HG03521 (cell line): ENCODE measurements around the gene ANKRD11.
"Not testable (repeated sequence)": the region's sequence is repeated elsewhere in the genome, so short reads cannot be mapped to it uniquely, and the experiment has no call there.

Experiments
- ATAC-seq: cut with Tn5 transposase; IDR thresholded peaks from one replicate; pipeline ENCODE4 v1.9.1; 2021; ENCODE audit warnings: mild to moderate bottlenecking, moderate library complexity; ENCODE audit not compliant: unreplicated experiment

The ANKRD11 gene

GRCh38 chr16:89389504-89390223 lies 100.7 kb downstream of the ANKRD11 start:
- ATAC-seq, result not testable (repeated sequence)

DNA sequence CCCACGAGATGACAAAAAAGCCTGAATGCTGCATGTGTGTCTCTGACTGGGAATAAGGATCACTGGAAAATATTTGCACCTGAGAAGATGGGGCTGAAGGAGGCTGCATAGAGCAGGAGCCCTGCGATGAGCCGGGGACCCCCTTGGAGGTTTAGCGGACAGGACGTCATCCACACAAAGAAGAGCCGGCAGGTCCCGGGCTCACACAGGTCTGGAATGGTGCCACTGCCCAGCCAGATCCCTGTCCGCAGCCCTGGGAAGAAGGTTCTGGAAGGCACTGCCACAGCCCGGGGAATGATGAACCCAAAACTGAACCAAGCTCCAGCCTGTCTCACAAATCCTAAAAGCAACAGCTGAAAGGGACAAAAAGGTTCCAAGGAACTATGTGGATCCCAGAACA lies 101.8 kb downstream of the ANKRD11 start:
- no peak for ATAC-seq

GRCh38 chr16:89386306-89387185 lies 103.8 kb downstream of the ANKRD11 start:
- no peak for ATAC-seq

GRCh38 chr16:89385712-89386111 lies 104.6 kb downstream of the ANKRD11 start:
- no peak for ATAC-seq

GRCh38 chr16:89384282-89384681 lies 106.1 kb downstream of the ANKRD11 start:
- no peak for ATAC-seq

DNA sequence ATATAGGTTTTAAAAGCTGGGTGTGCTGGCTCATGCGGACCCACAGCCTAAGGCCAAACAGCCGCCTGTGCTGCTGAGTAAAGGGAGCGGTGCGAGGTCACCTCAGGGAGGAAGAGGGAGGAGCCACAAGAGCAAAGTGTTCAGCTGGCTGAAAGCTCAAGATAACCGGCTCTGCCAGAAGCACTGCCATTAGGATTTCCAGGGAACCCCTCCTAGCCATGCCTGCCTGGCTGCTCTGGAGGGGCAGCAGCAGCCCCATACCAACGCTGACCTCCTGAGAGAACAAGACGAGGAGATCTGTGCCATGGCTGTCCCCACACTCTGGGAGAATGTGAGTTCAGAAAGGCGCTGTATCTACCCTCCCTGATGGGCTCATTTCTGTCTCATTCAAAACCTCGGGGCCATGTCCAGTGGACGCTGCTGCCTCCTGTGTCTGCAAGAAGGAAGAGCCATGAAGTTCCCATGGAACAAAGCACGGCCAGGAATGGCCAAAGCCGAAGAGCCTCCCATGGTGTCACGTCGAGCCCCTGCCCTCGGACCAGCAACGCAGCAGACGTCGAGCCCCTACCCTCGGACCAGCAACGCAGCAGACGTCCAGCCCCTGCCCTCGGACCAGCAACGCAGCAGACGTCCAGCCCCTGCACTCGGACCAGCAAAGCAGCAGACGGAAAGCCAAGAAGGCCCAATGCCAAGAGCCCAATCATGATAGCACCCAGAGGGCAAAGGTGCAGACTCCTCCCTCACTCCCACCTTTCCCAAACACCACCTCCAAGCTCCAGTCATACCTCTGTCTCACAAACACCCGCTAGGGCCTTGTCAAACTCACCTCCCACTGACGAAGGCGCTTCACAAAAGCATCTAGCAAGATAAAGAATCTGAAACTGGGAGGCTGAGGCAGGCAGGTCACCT lies 107.0 kb downstream of the ANKRD11 start:
- no peak for ATAC-seq

- ATAC-seq, result not testable (repeated sequence)
Measured at GRCh38 chr16:89382555-89382954, 107.8 kb downstream of the ANKRD11 start.

DNA sequence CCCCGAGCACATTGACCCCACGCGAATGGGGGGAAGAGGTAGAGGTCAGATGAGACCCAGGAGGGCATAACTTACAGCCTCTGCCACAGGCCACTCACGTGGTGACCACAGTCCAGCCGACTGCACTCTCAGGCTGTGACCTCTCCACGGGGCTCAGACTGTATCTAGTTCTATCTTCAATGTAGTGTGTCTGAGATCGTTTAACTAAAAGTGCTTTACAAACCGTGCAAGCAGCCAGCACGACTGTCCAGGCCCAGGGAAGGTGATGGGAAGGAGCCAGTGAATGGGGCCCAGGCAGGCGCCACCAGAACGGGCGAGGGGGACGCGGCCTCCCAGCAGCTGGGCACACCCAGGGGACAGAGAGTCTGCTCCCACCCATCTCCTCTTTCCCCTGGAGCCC lies 108.6 kb downstream of the ANKRD11 start:
- no peak for ATAC-seq

GRCh38 chr16:89380681-89381080 lies 109.7 kb downstream of the ANKRD11 start:
- ATAC-seq, result no peak

GRCh38 chr16:89378947-89379771 lies 111.2 kb downstream of the ANKRD11 start:
- no peak for ATAC-seq

GRCh38 chr16:89377453-89377848 lies 112.9 kb downstream of the ANKRD11 start:
- no peak for ATAC-seq

DNA sequence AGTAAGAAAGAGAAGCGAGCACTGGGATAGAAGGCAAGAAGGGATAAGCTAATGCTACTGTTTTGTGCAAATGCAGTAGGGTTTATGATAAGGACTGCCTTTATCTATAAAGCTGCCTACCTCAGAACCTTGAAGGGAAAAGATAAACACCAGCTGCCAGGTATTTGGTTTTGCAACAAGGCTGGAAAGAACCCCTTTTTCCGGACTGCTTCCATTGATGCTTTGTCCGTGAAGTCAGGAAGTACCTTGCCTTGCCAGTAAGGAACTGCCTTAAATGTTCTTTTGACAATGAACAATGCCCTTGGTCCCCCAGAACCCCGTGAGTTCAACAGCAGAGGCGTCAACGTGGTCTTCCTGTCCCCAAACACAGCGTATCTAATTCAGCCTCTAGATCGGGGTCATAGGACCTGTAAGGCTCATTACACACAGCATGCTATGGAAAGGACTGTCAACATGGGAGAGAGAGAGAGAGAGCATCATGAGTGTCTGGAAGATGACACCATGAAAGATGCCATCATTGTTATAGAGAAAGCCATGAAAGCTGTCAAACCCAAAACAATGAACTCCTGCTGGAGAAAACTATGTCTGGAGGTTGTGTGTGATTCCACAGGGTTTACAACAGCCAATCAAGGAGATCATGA lies 113.4 kb downstream of the ANKRD11 start:
- ATAC-seq, result no peak

DNA sequence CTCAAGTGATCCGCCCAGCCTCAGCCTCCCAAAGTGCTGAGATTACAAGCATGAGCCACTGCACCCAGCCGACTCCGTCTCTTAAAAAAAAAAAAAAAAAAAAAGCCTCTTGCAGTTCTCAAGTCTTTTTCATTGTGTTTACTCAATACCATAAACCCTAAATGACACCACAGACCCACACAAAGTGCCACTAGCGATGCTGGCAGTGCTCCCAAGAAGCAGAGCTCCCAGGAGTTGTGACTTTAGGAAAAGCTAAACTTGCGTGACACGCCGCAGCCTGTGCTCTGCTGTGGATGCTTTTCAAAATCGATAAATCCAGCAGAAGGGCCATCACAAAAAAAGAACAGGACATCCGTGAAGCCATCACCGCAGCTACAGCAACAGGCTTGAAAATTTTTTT lies 114.7 kb downstream of the ANKRD11 start:
- ATAC-seq, result no peak

DNA sequence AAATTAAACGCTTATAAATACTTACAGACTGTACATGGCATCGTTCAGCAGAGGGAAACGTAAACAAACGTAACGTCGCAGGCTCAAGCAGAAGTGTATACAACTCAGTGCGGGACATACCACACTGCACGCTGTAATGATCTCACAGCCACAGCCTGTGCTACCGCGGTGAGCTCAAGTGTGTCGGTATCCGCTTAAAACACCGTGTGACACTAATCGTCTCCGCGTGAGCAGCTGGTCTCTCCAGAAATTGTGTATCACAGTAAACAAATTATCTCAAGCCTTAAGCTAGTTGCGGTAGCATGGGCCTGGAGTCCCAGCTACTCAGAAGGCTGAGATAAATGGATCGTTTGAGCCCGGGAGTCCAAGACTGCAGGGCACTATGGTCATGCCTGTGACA lies 115.3 kb downstream of the ANKRD11 start:
- ATAC-seq, result no peak

DNA sequence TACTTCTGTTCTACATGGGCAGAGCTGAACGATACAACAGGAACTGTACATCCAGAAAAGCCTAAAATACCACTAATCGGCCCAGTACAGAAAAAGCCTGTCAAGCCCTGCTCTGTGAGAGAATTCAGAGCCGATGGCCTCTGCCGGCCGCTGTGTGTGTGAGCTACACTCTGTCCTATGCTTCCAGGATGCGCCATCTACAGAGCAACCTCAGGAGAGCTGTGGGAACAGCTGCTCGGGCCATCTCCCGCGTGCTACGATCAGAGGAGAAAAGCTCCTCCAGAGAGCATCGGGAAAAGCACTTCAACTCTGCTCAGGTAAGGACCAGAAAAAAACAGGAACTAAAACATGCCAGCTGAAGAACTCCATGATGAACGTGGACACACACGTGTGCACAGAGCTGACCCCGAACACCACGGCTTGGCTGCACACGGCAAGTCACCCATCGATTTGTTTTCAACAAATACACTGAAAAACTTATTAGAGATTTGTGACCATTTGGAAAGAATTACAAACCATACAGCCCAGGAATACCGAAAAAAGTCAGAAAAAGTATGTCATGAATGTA lies 115.9 kb downstream of the ANKRD11 start:
- no peak for ATAC-seq

GRCh38 chr16:89373355-89374110 lies 116.8 kb downstream of the ANKRD11 start:
- ATAC-seq, result no peak

DNA sequence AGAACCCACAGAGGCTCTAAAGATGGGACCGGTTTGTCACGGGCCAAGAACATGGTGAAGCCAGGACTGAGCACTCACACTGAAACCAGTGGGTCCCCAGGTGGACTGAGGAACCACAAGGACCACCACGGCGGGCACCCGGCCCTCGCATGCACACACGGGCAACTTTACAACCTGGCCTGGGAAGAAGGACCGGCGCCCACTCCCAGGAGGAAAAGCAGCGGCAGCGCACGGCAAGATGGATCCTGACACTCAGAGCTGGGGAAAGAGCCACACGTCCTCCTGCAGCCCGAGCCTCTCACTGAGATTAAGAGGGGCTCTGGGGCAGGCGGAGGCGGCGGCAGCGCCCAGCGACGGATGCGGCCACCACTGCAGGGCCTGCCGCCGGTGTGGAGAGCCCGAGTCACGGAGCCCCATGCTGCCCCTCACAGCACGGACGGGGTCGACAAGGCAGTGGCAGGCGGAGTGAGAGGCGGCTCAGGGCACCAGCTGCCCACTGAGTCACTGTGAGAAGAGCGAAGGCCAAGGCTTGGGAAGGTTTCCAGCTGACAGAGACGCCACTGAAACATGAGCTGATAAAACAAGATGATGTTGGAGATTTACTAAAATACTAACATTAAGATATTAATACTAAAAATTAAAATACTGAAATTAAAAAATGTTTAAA lies 118.3 kb downstream of the ANKRD11 start:
- ATAC-seq, result no peak

GRCh38 chr16:89371386-89371785 lies 119.0 kb downstream of the ANKRD11 start:
- ATAC-seq, result no peak
